Activated CD4-positive, alpha-beta T cell treated with anti-CD3 and anti-CD28 coated beads, Interleukin-2, amount 50 U/mL, for 1 hour (primary cell): ENCODE data around the gene SORCS3.

Experiments used
- DNase-seq: peaks from one replicate; pipeline ENCODE4 v3.0.0-alpha.2; 2020

Gene SORCS3

GRCh38 chr10:105025092-105025491, 384.0 kb downstream of the SORCS3 start:
- DNase-seq = no peak

- no peak for DNase-seq
Measured at GRCh38 chr10:105026566-105026965, 385.5 kb downstream of the SORCS3 start.

- no peak for DNase-seq
Measured at GRCh38 chr10:105029286-105029685, 388.2 kb downstream of the SORCS3 start.

- no peak for DNase-seq
Measured at GRCh38 chr10:105037022-105037421, 395.9 kb downstream of the SORCS3 start.

- DNase-seq = no peak
Measured at GRCh38 chr10:105041956-105042355, 400.9 kb downstream of the SORCS3 start.

GRCh38 chr10:105042906-105043552, 401.9 kb downstream of the SORCS3 start:
- DNase-seq = no peak

GRCh38 chr10:105044902-105045301, 403.8 kb downstream of the SORCS3 start:
- DNase-seq = no peak

GRCh38 chr10:105056413-105056812, 415.3 kb downstream of the SORCS3 start:
- DNase-seq = no peak

GRCh38 chr10:105062951-105063350, 421.9 kb downstream of the SORCS3 start:
- DNase-seq = no peak

- no peak for DNase-seq
Measured at GRCh38 chr10:105063796-105064195, 422.7 kb downstream of the SORCS3 start.

- DNase-seq = no peak
Measured at GRCh38 chr10:105068497-105068896, 427.4 kb downstream of the SORCS3 start.

GRCh38 chr10:105070249-105070648, 429.2 kb downstream of the SORCS3 start:
- no peak for DNase-seq

- DNase-seq = no peak
Measured at GRCh38 chr10:105070952-105071351, 429.9 kb downstream of the SORCS3 start.

- DNase-seq = no peak
Measured at GRCh38 chr10:105071980-105072379, 430.9 kb downstream of the SORCS3 start.

GRCh38 chr10:105073999-105074398, 432.9 kb downstream of the SORCS3 start:
- no peak for DNase-seq

- no peak for DNase-seq
Measured at GRCh38 chr10:105075031-105075430, 433.9 kb downstream of the SORCS3 start.

- no peak for DNase-seq
Measured at GRCh38 chr10:105085980-105086379, 444.9 kb downstream of the SORCS3 start.

GRCh38 chr10:105094048-105094447, 453.0 kb downstream of the SORCS3 start:
- DNase-seq = no peak

GRCh38 chr10:105096316-105096715, 455.2 kb downstream of the SORCS3 start:
- DNase-seq = no peak

GRCh38 chr10:105102977-105103376, 461.9 kb downstream of the SORCS3 start:
- DNase-seq = no peak

- no peak for DNase-seq
Measured at GRCh38 chr10:105104297-105104696, 463.2 kb downstream of the SORCS3 start.

- DNase-seq = no peak
Measured at GRCh38 chr10:105109164-105109563, 468.1 kb downstream of the SORCS3 start.

- no peak for DNase-seq
Measured at GRCh38 chr10:105112862-105113261, 471.8 kb downstream of the SORCS3 start.

- no peak for DNase-seq
Measured at GRCh38 chr10:105113666-105114065, 472.6 kb downstream of the SORCS3 start.

- DNase-seq = no peak
Measured at GRCh38 chr10:105121743-105122142, 480.7 kb downstream of the SORCS3 start.
